HepG2 (cell line): ENCODE measurements around the gene NXPH4. TPM values are rescaled to one million over a fixed set of nuclear protein-coding genes. Genes with fewer than 3 reads are reported as not detected.

Source experiments
- CENPT ChIP-seq: sonication (generic); formaldehyde crosslinking; IDR thresholded peaks from 2 replicates; pipeline ENCODE4 v1.8.0; 2022; ENCODE audit warnings: low read depth, mild to moderate bottlenecking, moderate library complexity, missing genetic modification reagents
- FOXA3 ChIP-seq: IDR thresholded peaks from 2 replicates; pipeline ENCODE4 v1.6.1; 2016; ENCODE audit warnings: missing genetic modification reagents, missing compliant biosample characterization
- HINFP ChIP-seq: sonication (generic); formaldehyde crosslinking; IDR thresholded peaks from 2 replicates; pipeline ENCODE4 v1.4.0; 2020; ENCODE audit warnings: low read depth, mild to moderate bottlenecking, missing genetic modification reagents
- HNRNPLL ChIP-seq: fragments of 200-400 bp; formaldehyde crosslinking; IDR thresholded peaks from 2 replicates; pipeline ENCODE4 v1.6.1; 2017; ENCODE audit warnings: mild to moderate bottlenecking, low read depth, low read length; ENCODE audit not compliant: poor library complexity, severe bottlenecking
- IKZF4 ChIP-seq: sonication (generic); formaldehyde crosslinking; IDR thresholded peaks from 2 replicates; pipeline ENCODE4 v1.5.1; 2020; ENCODE audit warnings: borderline replicate concordance, mild to moderate bottlenecking, low read depth, missing genetic modification reagents; ENCODE audit errors: not compliant biosample characterization
- KDM2A ChIP-seq: sonication (generic); formaldehyde crosslinking; IDR thresholded peaks from 2 replicates; pipeline ENCODE4 v1.4.0; 2020; ENCODE audit warnings: low read depth, missing genetic modification reagents, borderline replicate concordance
- KDM5B ChIP-seq: sonication (generic); formaldehyde crosslinking; IDR thresholded peaks from 2 replicates; pipeline ENCODE4 v1.4.0; 2020; ENCODE audit warnings: missing genetic modification reagents, mild to moderate bottlenecking, borderline replicate concordance
- KLF15 ChIP-seq: sonication (generic); formaldehyde crosslinking; IDR thresholded peaks from 2 replicates; pipeline ENCODE4 v1.8.1; 2023; ENCODE audit warnings: borderline replicate concordance, mild to moderate bottlenecking, inconsistent platforms, missing genetic modification reagents, mixed read lengths
- MAZ ChIP-seq, 2 experiments: sonication (generic) in 1 of 2; formaldehyde crosslinking in 1 of 2; IDR thresholded peaks; 2 replicates each; pipeline versions ENCODE4 v1.5.0 to v1.6.1; 2012 to 2020; ENCODE audit warnings: low read depth in 2 of 2, mild to moderate bottlenecking in 2 of 2, borderline replicate concordance in 1 of 2, improper control_type of control experiment in 1 of 2, low read length in 1 of 2, missing genetic modification reagents in 1 of 2, moderate library complexity in 1 of 2
- RARG ChIP-seq: sonication (generic); formaldehyde crosslinking; IDR thresholded peaks from 2 replicates; pipeline ENCODE4 v1.4.0; 2020; ENCODE audit warnings: low read depth, mild to moderate bottlenecking, missing genetic modification reagents
- RFX5 ChIP-seq: IDR thresholded peaks from 2 replicates; pipeline ENCODE4 v1.6.1; 2011; ENCODE audit warnings: low read depth, low read length, improper control_type of control experiment
- RFXANK ChIP-seq: IDR thresholded peaks from 2 replicates; pipeline ENCODE4 v1.6.1; 2016
- RNF219 ChIP-seq: sonication (generic); formaldehyde crosslinking; IDR thresholded peaks from 2 replicates; pipeline ENCODE4 v1.5.0; 2020; ENCODE audit warnings: mild to moderate bottlenecking, missing genetic modification reagents
- STAT5B ChIP-seq: sonication (generic); formaldehyde crosslinking; IDR thresholded peaks from 2 replicates; pipeline ENCODE4 v1.4.0; 2020; ENCODE audit warnings: missing genetic modification reagents
- TCF7L2 ChIP-seq: IDR thresholded peaks from 2 replicates; pipeline ENCODE4 v1.6.1; 2011; ENCODE audit warnings: mild to moderate bottlenecking, low read depth, low read length, moderate library complexity
- ZKSCAN8 ChIP-seq: IDR thresholded peaks from 2 replicates; pipeline ENCODE4 v1.6.1; 2016; ENCODE audit warnings: borderline replicate concordance, missing genetic modification reagents, missing compliant biosample characterization
- ZMAT3 ChIP-seq: sonication (generic); formaldehyde crosslinking; conservative IDR thresholded peaks from 2 replicates; pipeline ENCODE4 v1.7.0; 2021; ENCODE audit warnings: missing genetic modification reagents
- ZNF143 ChIP-seq: sonication (generic); formaldehyde crosslinking; IDR thresholded peaks from 2 replicates; pipeline ENCODE4 v1.4.0; 2020; ENCODE audit warnings: missing genetic modification reagents
- ZNF510 ChIP-seq: sonication (generic); formaldehyde crosslinking; IDR thresholded peaks from 2 replicates; pipeline ENCODE4 v1.4.0; 2020; ENCODE audit warnings: low read depth, mild to moderate bottlenecking, missing genetic modification reagents
- ZNF670 ChIP-seq: sonication (generic); formaldehyde crosslinking; IDR thresholded peaks from 2 replicates; pipeline ENCODE4 v1.8.0; 2022; ENCODE audit warnings: mild to moderate bottlenecking, missing genetic modification reagents, borderline replicate concordance
- polyA plus RNA-seq, 8 experiments: library from polyadenylated mRNA; depleted of rRNA in 3 of 8; stranded (reverse) in 7 of 8; unstranded in 1 of 8; fragments of >200 nt; fragmentation: Illumina TruSeq in 4 of 8; extraction: Trizol in 4 of 8; gene quantifications; 2 replicates each; pipeline versions ENCODE4 v1.2.1 to v1.2.3, GENCODE V29; 2011 to 2016; ENCODE audit warnings: low read depth in 4 of 8, missing spikeins in 1 of 8, mixed read lengths in 1 of 8; ENCODE audit not compliant: insufficient read depth in 1 of 8
- total RNA-seq, 5 experiments: library from RNA; depleted of rRNA; stranded (reverse); fragments of >200 nt; fragmentation: Illumina TruSeq; extraction: Trizol; gene quantifications; 2 replicates each; pipeline ENCODE4 v1.2.3, GENCODE V29; 2016; ENCODE audit warnings: low read depth in 1 of 5

NXPH4 gene
- total and polyA plus RNA-seq, 2 of the 13 experiments (the other 11 are each of a cell fraction or from before 2014, with no cell fraction given), result 0.13 TPM; not detected in 1

GRCh38 chr12:57216921-57217879, 606 bp downstream of the NXPH4 start (continued):
- TF ChIP-seq ZNF670, result no peak
- TF ChIP-seq HINFP (CRISPR knock-in tag), result no peak
- TF ChIP-seq ZNF510 (CRISPR knock-in tag), result no peak
- TF ChIP-seq HNRNPLL, result peak; percentile 40
- no peak for TF ChIP-seq CENPT (CRISPR knock-in tag)
- no peak for TF ChIP-seq ZKSCAN8
- TF ChIP-seq RFX5, result no peak
- no peak for TF ChIP-seq KLF15 (CRISPR knock-in tag)
- no peak for TF ChIP-seq ZMAT3 (CRISPR knock-in tag)
- no peak for TF ChIP-seq RARG (CRISPR knock-in tag)
- TF ChIP-seq IKZF4 (CRISPR knock-in tag), result no peak
- TF ChIP-seq STAT5B (CRISPR knock-in tag), result no peak
- TF ChIP-seq ZNF143, result no peak
- no peak for TF ChIP-seq KDM5B (CRISPR knock-in tag)
- no peak for TF ChIP-seq RNF219 (CRISPR knock-in tag)
- no peak for TF ChIP-seq RFXANK (CRISPR knock-in tag)
- TF ChIP-seq KDM2A, result 0 out of 2 replicates have a peak, but pooled peaks have one; percentile 11
- no peak for TF ChIP-seq TCF7L2
- no peak for TF ChIP-seq MAZ (IDR thresholded peaks at IDR 0.05; ENCODE audit: borderline replicate concordance, low read depth, low read length)
- 0 out of 2 replicates have a peak, but pooled peaks have one; percentile 9 for TF ChIP-seq MAZ (CRISPR knock-in tag; IDR thresholded peaks at IDR 0.05; ENCODE audit: low read depth)
- TF ChIP-seq FOXA3, result no peak
